ENCODE results near the gene ATP6V0B. TPM values are rescaled to one million over a fixed set of nuclear protein-coding genes. Genes with fewer than 3 reads are reported as not detected.

Gene ATP6V0B
- total RNA-seq, 4 donors from 2014 or later = 29.2 to 203 (median 97.9) TPM

DNA sequence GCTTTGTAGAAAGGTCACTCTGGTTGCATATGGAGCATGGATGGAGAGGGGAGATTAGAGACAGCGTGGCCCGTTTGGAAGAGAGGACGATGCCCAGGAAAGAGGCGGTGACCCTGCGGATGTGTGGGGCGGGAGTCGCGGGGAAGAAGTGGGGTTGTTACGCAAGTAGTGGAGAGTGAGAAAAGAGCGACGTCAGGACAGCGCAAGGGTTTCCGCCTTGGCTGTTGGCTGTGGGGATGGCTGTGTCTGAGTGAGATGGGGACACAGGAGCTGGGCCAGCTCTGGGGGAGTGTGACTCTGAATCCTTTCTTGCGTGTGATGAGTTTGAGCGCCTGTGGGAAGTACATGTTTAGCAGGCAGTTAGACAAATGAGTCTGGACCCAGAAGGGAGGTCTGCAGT lies 8.0 kb downstream of the ATP6V0B start:
- intact Hi-C loops (cut with DNase I; ENCODE audit: low total_unique reads) = no loop called here
- Histone ChIP-seq H3K27me3 (no peaks in the 10 kb centered on the region), H3K4me1 (peaks cover 16 to 44% (median 41%) of the 10 kb centered on the region in 4 donors), H3K27ac (no peak overlapping the region), H3K9me3 (no peaks in the 10 kb centered on the region), H3K36me3 (no peaks in the 10 kb centered on the region), H3K4me3 (no peak overlapping the region)
- DNase-seq = no peak
- 89 to 100% methylated on average over 1 to 15 of the region's 15 CpGs for WGBS, 2 donors (ENCODE audit: low coverage in 1 of 2)
- TF ChIP-seq POLR2A (IDR thresholded peaks at IDR 0.05) (no peak), POLR2AphosphoS5 (IDR thresholded peaks at IDR 0.05) (no peak)
- TF ChIP-seq, protein P1, sequence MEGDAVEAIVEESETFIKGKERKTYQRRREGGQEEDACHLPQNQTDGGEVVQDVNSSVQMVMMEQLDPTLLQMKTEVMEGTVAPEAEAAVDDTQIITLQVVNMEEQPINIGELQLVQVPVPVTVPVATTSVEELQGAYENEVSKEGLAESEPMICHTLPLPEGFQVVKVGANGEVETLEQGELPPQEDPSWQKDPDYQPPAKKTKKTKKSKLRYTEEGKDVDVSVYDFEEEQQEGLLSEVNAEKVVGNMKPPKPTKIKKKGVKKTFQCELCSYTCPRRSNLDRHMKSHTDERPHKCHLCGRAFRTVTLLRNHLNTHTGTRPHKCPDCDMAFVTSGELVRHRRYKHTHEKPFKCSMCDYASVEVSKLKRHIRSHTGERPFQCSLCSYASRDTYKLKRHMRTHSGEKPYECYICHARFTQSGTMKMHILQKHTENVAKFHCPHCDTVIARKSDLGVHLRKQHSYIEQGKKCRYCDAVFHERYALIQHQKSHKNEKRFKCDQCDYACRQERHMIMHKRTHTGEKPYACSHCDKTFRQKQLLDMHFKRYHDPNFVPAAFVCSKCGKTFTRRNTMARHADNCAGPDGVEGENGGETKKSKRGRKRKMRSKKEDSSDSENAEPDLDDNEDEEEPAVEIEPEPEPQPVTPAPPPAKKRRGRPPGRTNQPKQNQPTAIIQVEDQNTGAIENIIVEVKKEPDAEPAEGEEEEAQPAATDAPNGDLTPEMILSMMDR (IDR thresholded peaks at IDR 0.05) = no peak
- in situ Hi-C loops (cut with MboI; ENCODE audit: low pct_ligation_motif_present in 1 of 4, low pct_unique_long_range_greater_than_20kb in 1 of 4, low sequenced_read_pairs in 3 of 4) = no loop called here

DNA sequence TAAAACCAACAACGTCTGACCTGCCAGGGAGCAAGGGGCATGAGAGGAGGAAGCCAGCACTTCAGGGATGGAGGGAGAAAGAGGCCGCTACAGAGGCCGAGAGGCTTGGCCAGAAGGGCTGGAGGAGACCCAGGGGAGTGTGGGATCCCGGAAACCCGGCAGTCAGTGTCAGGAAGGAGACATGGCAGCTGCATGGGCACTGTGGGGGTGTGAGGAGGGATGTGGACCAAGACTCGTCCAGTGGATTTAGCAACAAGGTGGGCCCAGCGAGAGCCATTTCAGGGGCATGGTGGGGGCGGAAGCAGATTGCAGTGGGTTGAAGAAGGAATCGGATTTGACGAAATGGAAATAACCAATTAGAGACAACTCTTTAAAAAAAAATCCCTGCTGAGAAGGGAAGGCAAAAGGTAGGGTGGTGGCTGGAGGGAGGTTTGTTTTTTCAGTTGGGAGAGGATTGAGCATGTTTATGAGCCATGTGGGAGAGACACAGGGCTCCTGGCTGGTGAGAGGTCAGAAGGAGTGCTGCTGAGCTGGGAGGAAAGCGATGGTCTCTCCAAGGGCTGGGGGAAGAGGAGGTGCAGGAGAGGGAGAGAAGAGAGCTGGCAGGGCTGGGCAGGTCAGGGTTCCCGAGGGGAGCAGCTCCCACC lies 8.6 kb downstream of the ATP6V0B start:
- intact Hi-C loops (cut with DNase I; ENCODE audit: low total_unique reads) = no loop called here
- H3K9me3 ChIP-seq = no peaks in the 10 kb centered on the region
- WGBS, 2 donors (ENCODE audit: low coverage in 1 of 2) = 85 to 89% methylated on average over 8 to 12 of the region's 12 CpGs
- in situ Hi-C loops (cut with MboI; ENCODE audit: low pct_ligation_motif_present in 1 of 4, low pct_unique_long_range_greater_than_20kb in 1 of 4, low sequenced_read_pairs in 3 of 4) = no loop called here
- no peak for DNase-seq
- no peaks in the 10 kb centered on the region for H3K36me3 ChIP-seq
- TF ChIP-seq EP300 (IDR thresholded peaks at IDR 0.05; ENCODE audit: low read depth) = no peak
- TF ChIP-seq, protein P1 (IDR thresholded peaks at IDR 0.05) = no peak
- TF ChIP-seq POLR2AphosphoS5 (IDR thresholded peaks at IDR 0.05) = no peak
- no peak for TF ChIP-seq POLR2A (IDR thresholded peaks at IDR 0.05)
- H3K4me3 ChIP-seq = no peak overlapping the region
- H3K4me1 ChIP-seq = peaks cover 11 to 39% (median 36%) of the 10 kb centered on the region in 4 donors
- no peaks in the 10 kb centered on the region for H3K27me3 ChIP-seq
- no peak overlapping the region for H3K27ac ChIP-seq

DNA sequence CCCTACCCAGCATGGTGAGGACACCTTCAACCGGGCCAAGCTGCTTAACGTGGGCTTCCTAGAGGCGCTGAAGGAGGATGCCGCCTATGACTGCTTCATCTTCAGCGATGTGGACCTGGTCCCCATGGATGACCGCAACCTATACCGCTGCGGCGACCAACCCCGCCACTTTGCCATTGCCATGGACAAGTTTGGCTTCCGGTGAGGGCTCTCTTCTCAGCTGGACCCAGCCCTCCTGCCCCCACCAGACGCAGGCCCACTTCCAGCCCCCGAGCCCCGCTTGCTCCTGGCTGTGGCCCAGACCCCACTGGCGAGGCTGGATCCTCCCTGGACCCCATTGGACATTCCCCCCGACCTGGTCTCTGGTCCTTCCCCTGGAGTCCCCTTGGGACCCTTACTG lies 10.1 kb downstream of the ATP6V0B start:
- Histone ChIP-seq H3K4me3 (no peak overlapping the region), H3K27me3 (no peaks in the 10 kb centered on the region), H3K36me3 (no peaks in the 10 kb centered on the region), H3K27ac (no peak overlapping the region), H3K9me3 (no peaks in the 10 kb centered on the region), H3K4me1 (peaks cover 7 to 29% (median 27%) of the 10 kb centered on the region in 4 donors)
- WGBS, 2 donors (ENCODE audit: low coverage in 1 of 2) = 95% methylated on average over 16 of the region's 16 CpGs; no CpG with 5 or more reads in 1 of the 2 donors
- in situ Hi-C loops (cut with MboI; ENCODE audit: low pct_ligation_motif_present in 1 of 4, low pct_unique_long_range_greater_than_20kb in 1 of 4, low sequenced_read_pairs in 3 of 4) (no loop called here), intact Hi-C loops (cut with DNase I; ENCODE audit: low total_unique reads) (no loop called here)
- DNase-seq = no peak
- no peak for TF ChIP-seq EP300 (IDR thresholded peaks at IDR 0.05; ENCODE audit: low read depth)
- TF ChIP-seq, protein P1 (IDR thresholded peaks at IDR 0.05) = no peak
- TF ChIP-seq POLR2AphosphoS5 (IDR thresholded peaks at IDR 0.05) = no peak
- no peak for TF ChIP-seq POLR2A (IDR thresholded peaks at IDR 0.05)

DNA sequence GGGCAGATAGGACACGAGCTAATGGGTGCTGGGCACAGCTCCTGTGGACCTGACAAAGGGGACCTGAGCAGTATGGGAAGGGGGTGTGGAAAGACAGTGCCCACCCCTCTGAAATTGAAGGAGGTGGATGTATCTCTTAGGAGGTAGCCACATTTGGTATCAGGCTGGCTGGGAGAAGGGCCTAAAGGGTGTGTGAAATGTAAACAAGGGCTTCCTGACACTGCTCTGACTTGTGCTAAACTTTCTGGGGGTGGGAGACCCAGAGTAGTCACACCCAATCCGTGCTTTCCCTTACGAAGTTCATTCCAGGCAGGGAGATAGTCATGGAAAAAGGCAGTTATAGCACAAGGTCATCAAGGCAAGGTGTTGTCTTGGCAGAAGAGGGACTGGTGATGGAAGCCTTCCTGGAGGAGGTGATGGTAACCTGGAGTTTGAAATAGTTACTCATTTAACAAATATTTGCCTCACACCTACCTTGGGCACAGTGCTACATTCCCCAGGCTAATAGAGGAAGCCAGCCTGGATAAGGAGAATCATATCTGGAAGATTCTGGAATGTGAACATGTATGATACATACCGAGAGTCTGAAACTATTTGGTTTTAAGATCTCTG lies 11.3 kb downstream of the ATP6V0B start:
- no peak for DNase-seq
- no peak for TF ChIP-seq POLR2A (IDR thresholded peaks at IDR 0.05)
- no peak for TF ChIP-seq EP300 (IDR thresholded peaks at IDR 0.05; ENCODE audit: low read depth)
- no peak for TF ChIP-seq POLR2AphosphoS5 (IDR thresholded peaks at IDR 0.05)
- TF ChIP-seq, protein P1 (IDR thresholded peaks at IDR 0.05) = no peak
- Histone ChIP-seq H3K27ac (peak overlapping the region in 2 of 4 donors; percentile 41 to 70), H3K4me3 (no peak overlapping the region), H3K36me3 (no peaks in the 10 kb centered on the region), H3K27me3 (no peaks in the 10 kb centered on the region), H3K4me1 (peaks cover 5 to 25% (median 22%) of the 10 kb centered on the region in 4 donors), H3K9me3 (no peaks in the 10 kb centered on the region)
- WGBS, 2 donors (ENCODE audit: low coverage in 1 of 2) = 58 to 62% methylated on average over 4 of the region's 4 CpGs
- in situ Hi-C loops (cut with MboI; ENCODE audit: low pct_ligation_motif_present in 1 of 4, low pct_unique_long_range_greater_than_20kb in 1 of 4, low sequenced_read_pairs in 3 of 4) (no loop called here), intact Hi-C loops (cut with DNase I; ENCODE audit: low total_unique reads) (no loop called here)
